HG02981 (cell line): ENCODE measurements around the gene PLEKHG4.

ENCODE experiments used
- ATAC-seq: cut with Tn5 transposase; IDR thresholded peaks from one replicate; pipeline ENCODE4 v1.9.1; 2021; ENCODE audit warnings: mild to moderate bottlenecking, moderate library complexity; ENCODE audit not compliant: unreplicated experiment

Gene PLEKHG4

DNA sequence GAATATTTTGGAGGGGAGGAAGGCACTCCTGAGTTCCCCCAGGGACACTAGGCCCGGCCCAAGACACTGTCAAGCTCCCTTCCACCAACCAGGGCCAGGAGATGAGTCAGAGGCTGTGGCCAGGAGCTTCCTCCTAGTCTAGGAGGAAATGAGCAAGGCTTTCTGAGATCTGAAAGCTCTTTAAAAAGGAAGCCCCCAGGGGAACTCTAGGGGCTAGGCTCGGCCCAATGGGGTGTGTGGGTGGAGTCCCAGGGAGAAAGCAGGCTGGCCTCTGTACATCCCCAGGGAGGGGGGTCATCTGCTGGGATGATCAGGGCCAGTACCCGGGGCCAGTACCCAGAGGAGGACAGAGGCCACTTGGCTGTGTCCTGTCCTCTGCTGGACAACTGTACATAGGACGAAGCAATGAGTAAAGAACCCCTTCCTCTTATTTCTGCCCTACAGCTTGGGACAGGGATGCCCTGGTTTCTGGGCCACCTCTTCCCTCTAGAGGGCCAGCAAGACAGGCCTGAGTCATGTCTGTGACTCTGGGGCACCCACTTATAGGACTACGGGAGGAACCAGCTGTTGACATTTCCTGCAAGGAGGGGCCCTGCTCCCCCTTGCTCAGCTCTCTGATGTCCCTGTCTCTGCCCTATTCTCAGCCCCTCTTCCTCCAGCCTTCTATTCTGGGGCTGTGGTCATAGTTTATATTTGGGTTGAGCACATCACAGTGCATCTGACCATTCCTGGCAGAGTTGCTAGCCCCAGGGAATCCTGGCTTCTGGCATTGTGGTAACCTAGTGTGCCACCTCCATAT is 34.7 kb upstream of the PLEKHG4 start:
- peak; percentile 55 for ATAC-seq

DNA sequence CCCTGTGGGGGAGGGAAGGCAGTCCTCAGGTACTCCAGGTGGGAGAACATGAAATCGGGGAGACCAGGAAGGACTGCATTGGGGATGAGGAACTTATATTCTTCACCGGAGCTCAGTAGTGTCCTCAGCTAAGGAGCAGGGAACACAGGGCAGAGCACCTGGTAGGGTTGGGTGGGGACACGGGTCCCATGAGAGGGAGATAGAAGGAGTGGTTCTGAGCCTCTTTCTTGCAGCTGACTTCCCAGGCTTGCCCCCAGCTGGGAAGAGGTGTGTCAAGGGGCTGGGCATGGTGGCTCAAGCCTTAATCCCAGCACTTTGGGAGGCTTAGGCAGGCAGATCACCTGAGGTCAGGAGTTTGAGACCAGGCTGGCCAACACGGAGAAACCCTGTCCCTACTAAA is 34.1 kb upstream of the PLEKHG4 start:
- ATAC-seq: no peak

DNA sequence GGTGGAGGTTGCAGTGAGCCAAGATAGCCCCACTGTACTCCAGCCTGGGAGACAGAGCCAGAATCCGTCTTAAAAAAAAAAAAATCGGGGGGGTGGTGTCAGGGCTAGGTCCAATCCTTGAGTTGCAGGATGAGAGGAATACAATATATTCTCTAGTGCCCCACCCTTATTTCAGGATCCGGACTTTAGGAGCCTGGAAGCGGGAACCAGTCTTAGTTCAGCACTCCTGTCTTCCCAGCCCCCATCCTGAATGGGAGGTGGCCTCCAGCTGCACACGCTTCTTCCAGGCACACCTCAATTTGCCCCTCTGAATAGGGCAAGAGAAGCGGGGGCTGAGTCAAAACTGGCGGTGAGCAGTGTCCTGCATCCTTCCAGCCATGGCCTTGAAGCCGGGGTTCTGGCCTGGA is 33.7 kb upstream of the PLEKHG4 start:
- ATAC-seq: no peak

DNA sequence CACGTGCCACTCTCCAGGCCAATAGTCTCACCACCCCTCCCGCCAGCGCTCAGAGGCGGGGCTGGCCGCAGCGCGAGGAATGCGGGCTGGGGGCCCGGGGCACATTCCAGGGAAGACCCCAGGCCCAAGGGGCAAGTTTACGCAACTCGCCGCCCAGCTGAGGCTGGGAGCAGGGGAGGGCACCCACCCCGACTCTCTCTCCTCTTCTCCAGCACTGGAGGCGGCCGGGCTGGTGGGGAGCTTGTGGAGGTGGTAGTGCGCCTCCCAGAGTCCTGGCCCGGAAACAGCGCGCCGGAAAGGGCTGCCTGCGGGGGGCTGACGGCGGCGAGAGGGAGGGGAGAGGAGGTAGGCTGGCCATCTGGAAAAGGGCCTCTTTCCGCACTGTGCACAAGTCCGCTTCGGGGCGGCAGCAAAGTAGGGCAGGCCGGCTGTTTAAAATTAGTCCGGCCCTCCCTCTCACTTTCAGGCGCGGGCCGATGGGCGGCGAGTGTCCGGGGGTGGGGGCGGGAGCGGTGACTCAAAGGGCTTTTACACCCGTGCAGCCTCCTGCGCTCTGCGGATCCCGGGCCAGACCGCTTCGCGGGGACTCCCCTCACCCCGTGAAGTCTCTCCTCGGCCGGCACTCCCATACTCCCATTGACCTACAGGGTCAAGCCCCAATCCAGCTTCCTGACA is 33.1 kb upstream of the PLEKHG4 start:
- peak; percentile 17 for ATAC-seq

DNA sequence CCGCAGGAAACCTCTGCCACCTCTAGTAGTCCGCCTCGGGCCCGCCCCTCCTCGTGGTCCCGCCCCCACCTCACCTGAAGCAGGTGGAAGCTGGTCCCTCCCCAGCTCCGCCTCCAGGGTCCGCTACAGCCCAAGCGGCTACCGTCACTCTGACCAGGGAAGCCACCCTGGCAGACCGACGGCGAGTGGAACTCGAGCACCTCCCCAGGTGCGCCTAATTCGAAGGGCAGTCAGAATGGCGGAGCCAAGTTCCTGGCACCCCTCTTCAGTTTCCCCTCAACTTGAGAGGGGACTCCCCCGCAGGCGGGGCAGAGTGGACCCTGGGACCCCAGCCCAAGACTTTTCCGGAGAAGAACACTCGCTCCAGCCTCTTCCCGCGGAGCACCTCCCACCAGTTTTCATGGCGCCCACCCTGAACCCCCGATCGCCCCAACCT is 32.6 kb upstream of the PLEKHG4 start:
- ATAC-seq: peak; percentile 2

DNA sequence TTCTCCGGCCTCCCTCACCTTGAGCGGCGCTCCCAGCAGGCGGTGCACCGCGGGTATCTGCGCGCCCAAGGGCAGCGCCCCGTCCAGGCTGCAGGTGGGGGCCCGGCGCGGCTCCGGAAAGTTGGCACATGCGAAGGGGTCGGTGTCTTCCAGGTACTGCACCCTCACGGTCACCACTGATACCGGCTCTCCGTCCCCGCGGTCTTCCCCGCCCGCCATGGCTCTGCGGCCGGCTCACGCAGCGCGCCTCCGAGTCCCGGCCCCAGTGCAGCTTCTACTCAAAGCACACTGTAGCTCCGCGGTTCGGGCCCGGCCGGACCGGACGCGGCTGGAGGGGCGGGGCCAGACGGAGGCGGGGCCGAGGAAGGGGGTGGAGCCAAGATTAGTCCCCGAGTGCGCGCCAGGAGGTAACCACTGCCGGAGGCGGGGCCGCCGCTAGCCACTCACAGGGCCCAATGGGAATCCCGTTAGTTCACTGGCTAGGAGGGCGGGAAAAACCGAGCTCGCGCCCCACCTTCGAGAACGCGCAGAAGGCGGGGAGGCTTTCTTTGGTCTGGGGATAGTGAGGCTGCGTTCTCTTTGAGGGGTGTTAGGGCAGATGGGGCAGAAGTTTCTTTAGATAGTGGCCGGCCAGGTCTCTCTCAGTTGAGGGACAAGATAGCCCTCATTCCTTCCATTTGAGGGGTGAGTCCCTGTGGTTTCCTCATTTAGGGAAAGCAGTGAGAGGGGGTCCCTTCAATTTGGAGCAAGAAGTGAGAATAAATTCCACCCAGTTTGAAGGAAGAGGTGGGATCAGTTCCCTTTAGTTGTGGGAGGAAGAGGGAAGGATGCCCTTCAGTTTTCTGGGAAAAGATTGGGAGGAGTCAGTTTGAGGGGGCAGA is 31.9 kb upstream of the PLEKHG4 start, which contains the start of gene FHOD1:
Gene FHOD1, minus strand, starts transcription at position 290 of the 881 bp plus-strand sequence. Its CDS starts 71 bp downstream, at position 219.
- peak; percentile 42 for ATAC-seq

DNA sequence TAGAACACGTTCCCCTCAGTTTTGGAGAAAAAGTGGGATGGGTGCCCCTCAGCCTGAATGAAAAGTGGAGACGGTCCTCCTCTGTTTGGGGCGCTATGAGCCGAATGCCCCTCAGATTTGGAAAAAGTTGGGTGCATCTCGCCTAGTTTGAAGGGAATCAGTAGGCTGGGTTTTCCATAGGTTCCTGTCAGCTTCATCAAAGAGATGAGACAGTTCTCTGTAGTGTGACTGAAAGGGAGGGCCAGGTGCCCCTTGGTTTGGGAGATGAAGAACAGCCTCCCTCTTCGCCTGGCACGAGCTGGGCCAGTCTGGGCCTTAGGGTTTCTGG is 31.3 kb upstream of the PLEKHG4 start:
- ATAC-seq: no peak

DNA sequence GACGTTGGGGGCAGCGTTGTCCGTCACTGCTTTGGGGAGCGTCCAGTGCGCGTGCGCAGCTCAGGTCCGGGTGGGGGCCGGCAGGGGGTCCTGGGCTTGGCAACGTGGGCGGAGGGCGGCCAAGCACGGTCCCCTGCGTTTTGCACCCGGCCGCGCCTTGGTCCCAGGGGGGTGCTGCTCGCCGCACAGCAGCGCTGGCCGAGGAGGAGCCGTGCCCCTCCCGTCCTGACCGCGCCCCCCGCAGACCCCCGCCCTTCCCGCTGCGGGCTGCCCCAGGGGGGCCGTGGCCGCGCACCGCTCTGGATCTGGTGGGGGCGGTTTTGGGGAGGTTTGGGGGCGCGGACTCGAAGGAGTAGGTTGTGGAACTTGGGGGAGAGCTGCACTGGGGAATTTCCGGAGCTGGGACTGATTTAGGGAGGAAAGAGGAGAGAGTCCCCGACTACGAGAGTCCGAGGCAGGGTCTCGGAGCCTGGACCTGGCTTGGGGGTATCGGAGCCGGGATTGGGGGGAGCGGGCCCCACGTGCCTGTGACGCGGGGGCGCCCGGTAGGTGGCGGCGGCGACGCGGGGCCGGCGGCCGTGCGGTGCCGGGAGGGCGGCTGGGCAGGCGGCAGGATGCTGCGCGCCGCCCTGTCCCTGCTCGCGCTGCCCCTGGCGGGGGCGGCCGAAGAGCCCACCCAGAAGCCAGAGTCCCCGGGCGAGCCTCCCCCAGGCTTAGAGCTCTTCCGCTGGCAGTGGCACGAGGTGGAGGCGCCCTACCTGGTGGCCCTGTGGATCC is 30.7 kb upstream of the PLEKHG4 start, which contains the start of gene SLC9A5:
Gene SLC9A5, plus strand, starts transcription at position 579 of the 777 bp plus-strand sequence. Its CDS starts 36 bp downstream, at position 615.
- no peak for ATAC-seq

DNA sequence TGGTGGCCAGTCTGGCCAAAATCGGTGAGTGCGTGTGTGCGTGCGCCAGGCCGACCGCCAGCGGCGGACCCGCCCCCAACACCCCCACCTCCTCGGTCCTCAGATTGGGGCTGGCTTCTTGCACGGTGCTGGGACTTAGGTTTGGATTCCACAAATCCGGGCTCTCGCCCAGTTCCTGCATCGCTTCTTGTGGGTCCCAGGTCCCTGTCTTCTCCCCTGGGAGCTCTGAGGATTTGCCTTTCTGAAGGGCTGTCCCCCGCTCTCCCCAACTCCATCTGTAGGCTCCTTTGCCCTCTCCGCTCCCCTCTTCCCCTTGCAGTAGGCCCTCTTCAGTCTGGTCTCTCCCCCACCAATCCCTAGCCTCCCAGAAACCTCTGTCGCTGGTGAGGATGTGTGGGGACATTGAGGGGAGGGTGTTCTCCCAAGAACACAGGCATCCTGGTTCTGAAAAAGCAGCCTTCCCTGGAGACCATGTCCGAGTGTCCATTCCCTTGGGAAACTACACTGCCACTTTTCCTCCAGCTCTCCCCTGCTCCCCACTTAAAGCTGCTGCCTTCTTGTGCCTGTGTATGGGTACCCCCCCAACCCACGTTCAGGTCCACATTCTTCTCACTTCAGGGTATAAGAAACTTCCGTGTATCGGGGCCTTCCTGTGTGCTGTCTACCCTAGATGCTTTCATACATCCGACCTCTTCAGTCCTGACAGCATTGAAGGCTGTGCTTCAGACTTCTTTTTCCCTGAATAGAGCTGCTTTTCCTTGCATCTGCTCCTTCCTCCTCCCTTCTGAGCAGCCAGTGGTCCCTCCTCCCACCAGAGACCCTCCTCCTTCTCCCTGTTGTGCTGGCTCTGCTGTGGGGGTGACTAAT is 29.9 kb upstream of the PLEKHG4 start:
- no peak for ATAC-seq

DNA sequence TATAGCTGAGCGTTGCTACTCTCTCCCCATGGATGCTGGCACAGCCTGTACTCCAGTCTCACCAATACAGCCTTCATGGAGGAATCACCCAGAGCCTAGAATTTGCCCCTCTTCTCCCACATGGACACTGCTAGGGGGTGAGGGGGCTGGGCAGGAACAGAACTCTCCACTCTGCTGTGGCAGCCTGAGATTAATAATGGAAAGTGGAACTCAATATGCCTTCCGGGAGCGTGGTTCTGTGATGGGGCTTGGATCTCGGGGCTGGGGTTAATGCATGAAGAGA is 29.3 kb upstream of the PLEKHG4 start:
- no peak for ATAC-seq

DNA sequence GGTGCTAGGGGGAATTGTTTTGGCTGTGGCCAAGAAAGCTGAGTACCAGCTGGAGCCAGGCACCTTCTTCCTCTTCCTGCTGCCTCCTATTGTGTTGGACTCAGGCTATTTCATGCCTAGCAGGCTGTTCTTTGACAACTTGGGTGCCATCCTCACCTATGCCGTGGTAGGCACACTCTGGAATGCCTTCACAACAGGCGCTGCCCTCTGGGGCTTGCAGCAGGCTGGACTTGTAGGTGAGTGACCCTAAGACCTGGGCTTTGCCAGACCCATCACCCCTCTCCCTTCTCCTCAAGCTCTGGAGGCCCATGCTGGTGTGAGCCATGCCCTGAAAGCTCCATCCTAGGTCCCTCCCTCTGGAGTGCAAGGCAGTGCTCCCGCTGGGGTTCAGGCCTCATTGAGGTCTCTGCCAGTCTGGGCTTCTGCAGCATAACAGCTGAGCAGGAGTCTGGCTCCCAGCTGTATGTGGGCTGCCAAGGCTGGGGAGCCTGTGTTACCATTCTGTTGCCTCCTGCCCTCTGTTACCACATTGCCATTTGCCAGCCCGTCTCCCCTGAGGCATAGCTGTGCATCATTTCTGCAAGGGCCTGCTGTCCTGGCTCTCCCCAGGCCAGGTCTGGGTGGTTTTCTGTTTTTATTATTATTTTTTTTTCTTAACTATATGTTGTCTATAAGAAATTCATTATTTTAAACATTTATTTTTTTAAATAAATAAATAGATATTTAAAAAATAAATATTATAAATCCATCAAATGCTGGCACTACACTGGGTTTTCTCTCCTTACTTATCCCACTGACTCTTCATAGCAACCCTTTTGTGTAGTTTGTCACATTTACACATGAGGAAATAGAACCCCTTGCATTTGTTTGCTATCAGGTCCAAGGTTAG is 26.5 kb upstream of the PLEKHG4 start:
- no peak for ATAC-seq

DNA sequence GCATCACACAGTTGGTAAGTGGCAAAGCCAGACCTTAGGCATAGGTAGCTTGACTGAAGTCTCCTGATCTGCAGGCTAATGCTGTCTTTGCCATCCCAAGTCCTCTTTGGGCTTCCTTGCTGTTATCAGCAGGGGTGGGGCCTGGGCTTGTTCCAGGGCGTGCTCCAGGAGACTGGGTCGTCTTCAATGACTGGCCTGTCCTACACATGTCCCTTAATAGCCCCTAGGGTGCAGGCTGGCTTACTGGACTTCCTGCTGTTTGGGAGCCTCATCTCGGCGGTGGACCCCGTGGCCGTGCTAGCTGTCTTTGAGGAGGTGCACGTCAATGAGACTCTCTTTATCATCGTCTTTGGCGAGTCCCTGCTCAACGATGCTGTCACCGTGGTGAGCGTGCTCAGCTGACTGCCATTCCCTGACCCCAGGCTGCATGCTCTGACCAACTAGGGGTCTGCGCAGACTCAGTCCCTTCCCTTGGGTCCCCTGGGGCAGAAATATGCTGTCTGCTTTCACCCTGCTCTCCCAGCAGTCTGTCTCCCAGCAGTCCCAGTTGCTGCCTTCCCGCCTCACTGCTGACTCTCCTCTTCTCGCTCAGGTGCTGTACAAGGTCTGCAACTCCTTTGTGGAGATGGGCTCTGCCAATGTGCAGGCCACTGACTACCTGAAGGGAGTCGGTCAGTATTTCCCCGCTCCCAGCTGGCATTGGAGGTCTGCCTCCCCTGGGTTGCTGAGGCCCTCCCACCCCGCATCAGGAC is 24.4 kb upstream of the PLEKHG4 start:
- no peak for ATAC-seq

DNA sequence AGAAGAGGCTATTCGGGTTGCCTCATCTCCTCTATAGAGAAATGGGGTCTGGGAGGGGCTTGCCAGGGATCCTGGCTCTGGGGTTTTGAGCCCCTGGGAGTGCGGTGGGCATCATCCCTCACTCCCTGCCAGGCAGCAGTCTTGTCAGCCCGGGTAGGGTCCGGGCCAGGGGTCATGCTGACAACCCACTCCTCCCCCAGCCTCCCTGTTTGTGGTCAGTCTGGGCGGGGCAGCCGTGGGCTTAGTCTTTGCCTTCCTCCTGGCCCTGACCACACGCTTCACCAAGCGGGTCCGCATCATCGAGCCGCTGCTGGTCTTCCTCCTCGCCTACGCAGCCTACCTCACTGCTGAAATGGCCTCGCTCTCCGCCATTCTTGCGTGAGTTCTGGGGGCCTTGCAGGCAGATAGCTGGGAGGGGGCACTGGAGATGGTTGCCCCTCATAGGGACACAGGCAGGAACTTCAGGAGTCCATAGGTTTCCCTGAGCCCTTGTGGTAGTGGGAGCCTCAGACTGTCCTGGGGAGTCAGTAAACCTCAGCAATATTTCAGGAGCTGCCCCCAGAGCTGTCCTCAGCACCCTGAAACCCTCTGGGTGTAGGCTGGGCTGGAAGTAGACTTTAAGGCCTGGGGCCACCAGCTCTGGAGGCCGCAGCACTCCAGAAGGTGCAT is 23.6 kb upstream of the PLEKHG4 start:
- ATAC-seq: no peak

DNA sequence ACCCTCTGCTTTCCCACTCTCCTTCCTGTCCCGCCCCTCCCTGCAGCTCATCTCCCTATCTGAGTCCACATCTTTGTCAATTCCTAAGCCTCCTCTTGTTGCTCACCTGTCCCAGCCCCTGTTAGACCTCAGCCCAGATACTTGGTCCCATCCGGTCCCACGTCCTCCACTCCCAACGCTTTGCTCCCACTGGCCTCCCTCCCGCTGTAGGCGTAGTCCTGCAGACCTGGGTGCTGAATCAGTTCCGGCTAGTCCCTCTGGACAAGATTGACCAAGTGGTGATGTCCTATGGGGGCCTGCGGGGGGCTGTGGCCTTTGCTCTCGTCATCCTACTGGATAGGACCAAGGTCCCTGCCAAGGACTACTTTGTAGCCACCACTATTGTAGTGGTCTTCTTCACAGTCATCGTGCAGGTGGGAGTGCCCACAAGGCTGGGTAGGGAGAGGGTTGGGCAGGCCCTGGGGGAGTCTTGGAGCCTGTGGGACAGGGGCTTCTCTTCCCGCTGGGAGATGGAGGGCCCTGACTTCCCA is 22.6 kb upstream of the PLEKHG4 start:
- ATAC-seq: no peak

DNA sequence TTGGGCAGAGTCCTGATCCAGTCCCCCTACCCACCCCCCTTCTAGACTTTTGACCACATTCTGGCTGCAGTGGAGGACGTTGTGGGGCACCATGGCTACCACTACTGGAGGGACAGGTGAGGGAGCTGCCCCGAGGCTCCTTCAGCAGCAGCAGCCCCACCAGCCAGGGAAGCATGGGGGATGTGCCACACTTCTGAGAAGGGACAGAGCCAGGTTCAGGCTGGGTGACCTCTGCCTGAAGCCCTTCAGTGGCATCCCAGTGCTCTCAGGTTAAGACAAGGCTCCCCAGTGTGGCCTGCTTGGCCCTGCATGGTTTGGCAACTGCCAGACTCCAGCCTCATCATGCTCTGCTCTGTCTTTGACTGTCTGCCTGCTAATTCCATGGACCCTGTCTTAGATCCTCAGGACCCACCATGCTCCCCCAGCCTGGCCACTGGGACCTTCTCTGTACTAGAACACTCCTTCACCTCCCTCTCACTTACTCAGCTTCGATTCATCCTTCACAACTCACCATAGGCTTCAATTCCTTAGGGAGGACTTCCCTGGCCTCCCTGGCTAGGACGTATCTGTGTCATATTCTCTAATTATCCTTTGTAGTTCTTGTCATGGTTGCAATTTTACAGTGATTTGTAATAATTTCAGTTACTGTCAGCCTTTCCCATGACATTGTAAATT is 21.7 kb upstream of the PLEKHG4 start:
- ATAC-seq: no peak

DNA sequence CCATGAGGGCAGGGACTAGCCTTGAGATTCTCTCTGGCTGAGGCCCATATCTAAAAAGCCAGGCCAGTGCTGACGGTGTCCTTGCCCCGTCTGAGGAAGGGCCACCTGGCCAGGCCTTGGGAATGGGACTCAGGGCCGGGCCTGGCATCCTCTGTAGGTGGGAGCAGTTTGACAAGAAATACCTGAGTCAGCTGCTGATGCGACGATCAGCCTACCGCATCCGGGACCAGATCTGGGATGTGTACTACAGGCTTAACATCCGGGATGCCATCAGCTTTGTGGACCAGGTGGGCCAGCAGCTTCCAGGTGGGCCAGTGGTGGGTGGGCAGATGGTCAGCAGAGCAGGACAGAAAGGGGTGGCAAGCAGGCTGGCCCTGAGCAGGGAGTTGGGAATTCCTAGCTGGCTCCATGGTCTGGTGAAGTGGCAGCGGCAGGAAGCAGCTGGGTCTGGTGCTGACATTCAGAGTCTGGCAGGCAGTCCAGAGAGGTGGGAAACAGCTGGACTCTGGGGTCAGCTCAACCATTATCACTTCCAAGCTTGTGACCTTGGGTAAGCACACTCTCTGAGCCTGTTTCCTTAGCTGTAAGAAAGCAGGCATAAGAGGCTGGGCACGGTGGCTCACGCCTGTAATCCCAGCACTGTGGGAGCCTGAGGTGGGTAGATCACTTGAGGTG is 21.0 kb upstream of the PLEKHG4 start:
- ATAC-seq: no peak
